IMR-90 (cell line): Measurements from ENCODE around the gene LYRM9. TPM values are rescaled to one million over a fixed set of nuclear protein-coding genes. Genes with fewer than 3 reads are reported as not detected.

Source experiments
- ATAC-seq: fragments of 200-7000 bp; cut with Tn5 transposase; 2 replicates; pipeline ENCODE4 v1.9.1; 2020; ENCODE audit warnings: low read depth, mild to moderate bottlenecking, moderate library complexity
- BruUV-seq: library from RNA; stranded (reverse); fragments of 400-500 nt; replicated peaks from 2 replicates; lab custom pipeline; 2021; lab: Mats Ljungman, UMichigan
- CTCF ChIA-PET: fragments of 300-600 bp; formaldehyde crosslinking; extraction: SDS; loops from one replicate; lab custom pipeline; 2021; ENCODE audit warnings: antibody characterized with exemption; lab: Yijun Ruan, JAX
- POLR2A ChIA-PET: fragments of 300-600 bp; sonication (Branson Sonifier 250); formaldehyde crosslinking; loops from one replicate; lab custom pipeline; 2022; ENCODE audit warnings: antibody characterized with exemption; ENCODE audit not compliant: unreplicated experiment; lab: Charles Lee
- DNase-seq: peaks from one replicate; pipeline ENCODE4 v3.0.0; 2013
- H2AFZ ChIP-seq: replicated peaks from 2 replicates; pipeline ENCODE3; 2013; ENCODE audit warnings: low read length, mild to moderate bottlenecking; ENCODE audit not compliant: poor library complexity
- H2AK5ac ChIP-seq: 2 replicates; pipeline ENCODE4 v1.6.1; 2013; ENCODE audit warnings: low read depth, low read length, inconsistent platforms
- H2AK9ac ChIP-seq: replicated peaks from 2 replicates; pipeline ENCODE3; 2013; ENCODE audit warnings: mild to moderate bottlenecking, low read depth, low read length, moderate library complexity; ENCODE audit not compliant: poor library complexity
- H2BK120ac ChIP-seq: 2 replicates; pipeline ENCODE4 v1.6.1; 2013; ENCODE audit warnings: low read depth, low read length, inconsistent platforms
- H2BK15ac ChIP-seq: 3 replicates; pipeline ENCODE4 v1.6.1; 2013; ENCODE audit warnings: low read depth, low read length, inconsistent platforms
- H2BK20ac ChIP-seq: 2 replicates; pipeline ENCODE4 v1.6.1; 2013; ENCODE audit warnings: low read depth, mild to moderate bottlenecking, inconsistent platforms, low read length, moderate library complexity
- H2BK5ac ChIP-seq: 2 replicates; pipeline ENCODE4 v1.6.1; 2013; ENCODE audit warnings: mild to moderate bottlenecking, low read depth, low read length, inconsistent platforms; ENCODE audit not compliant: poor library complexity, severe bottlenecking
- H3K14ac ChIP-seq: replicated peaks from 2 replicates; pipeline ENCODE4 v1.6.1; 2013; ENCODE audit warnings: low read depth, low read length, inconsistent platforms
- H3K18ac ChIP-seq: 2 replicates; pipeline ENCODE4 v1.6.1; 2013; ENCODE audit warnings: low read depth, low read length, control low read depth
- H3K23ac ChIP-seq: 2 replicates; pipeline ENCODE4 v1.6.1; 2013; ENCODE audit warnings: low read depth, low read length, inconsistent platforms
- H3K27ac ChIP-seq: 2 replicates; pipeline ENCODE4 v1.5.1; 2013; ENCODE audit warnings: mild to moderate bottlenecking, control low read depth, low read length; ENCODE audit not compliant: insufficient read depth
- H3K27me3 ChIP-seq: 2 replicates; pipeline ENCODE4 v1.6.1; 2013; ENCODE audit warnings: low read length; ENCODE audit not compliant: control insufficient read depth, insufficient read depth
- H3K36me3 ChIP-seq: 2 replicates; pipeline ENCODE4 v1.6.1; 2013; ENCODE audit warnings: low read length, mixed read lengths; ENCODE audit not compliant: control insufficient read depth, insufficient read depth
- H3K4ac ChIP-seq: 2 replicates; pipeline ENCODE4 v1.6.1; 2013; ENCODE audit warnings: low read depth, low read length, inconsistent platforms
- H3K4me1 ChIP-seq: 2 replicates; pipeline ENCODE4 v1.6.1; 2013; ENCODE audit warnings: low read length, mixed read lengths; ENCODE audit not compliant: control insufficient read depth, insufficient read depth
- H3K4me2 ChIP-seq: 2 replicates; pipeline ENCODE4 v1.6.1; 2013; ENCODE audit warnings: low read depth, mild to moderate bottlenecking, control low read depth, low read length, moderate library complexity
- H3K4me3 ChIP-seq: 2 replicates; pipeline ENCODE4 v1.5.1; 2013; ENCODE audit warnings: low read depth, mild to moderate bottlenecking, control low read depth, low read length, moderate library complexity; ENCODE audit not compliant: insufficient read depth
- H3K56ac ChIP-seq: 2 replicates; pipeline ENCODE4 v1.6.1; 2013; ENCODE audit warnings: low read length, inconsistent platforms; ENCODE audit not compliant: insufficient read depth; ENCODE audit errors: extremely low read depth
- H3K79me1 ChIP-seq, 2 experiments: 2 replicates each; pipeline ENCODE4 v1.6.1; 2013; ENCODE audit warnings: low read length in 2 of 2, inconsistent platforms in 1 of 2, low read depth in 1 of 2
- H3K9ac ChIP-seq: 2 replicates; pipeline ENCODE4 v1.6.1; 2013; ENCODE audit warnings: low read depth, low read length, control low read depth
- H3K9me1 ChIP-seq: 2 replicates; pipeline ENCODE4 v1.6.1; 2013; ENCODE audit warnings: low read length, inconsistent platforms; ENCODE audit not compliant: insufficient read depth
- H3K9me3 ChIP-seq: 2 replicates; pipeline ENCODE4 v1.6.1; 2013; ENCODE audit warnings: low read length; ENCODE audit not compliant: control insufficient read depth, insufficient read depth
- H4K20me1 ChIP-seq: 2 replicates; pipeline ENCODE4 v1.6.1; 2013; ENCODE audit warnings: low read length, inconsistent platforms; ENCODE audit not compliant: insufficient read depth
- H4K5ac ChIP-seq: 2 replicates; pipeline ENCODE4 v1.6.1; 2013; ENCODE audit warnings: mild to moderate bottlenecking, low read depth, low read length, control low read depth
- H4K8ac ChIP-seq, 2 experiments: 2 replicates each; pipeline ENCODE4 v1.6.1; 2013; ENCODE audit warnings: low read depth in 2 of 2, low read length in 2 of 2, control low read depth in 1 of 2, inconsistent platforms in 1 of 2
- H4K91ac ChIP-seq: 2 replicates; pipeline ENCODE4 v1.6.1; 2013; ENCODE audit warnings: low read depth, low read length, inconsistent platforms; ENCODE audit not compliant: insufficient read depth
- BHLHE40 ChIP-seq: fragments of 150-350 bp; IDR thresholded peaks from 2 replicates; pipeline ENCODE4 v1.6.1; 2016; ENCODE audit warnings: mild to moderate bottlenecking, low read depth, low read length
- CEBPB ChIP-seq: IDR thresholded peaks from 2 replicates; pipeline ENCODE4 v1.6.1; 2012; ENCODE audit warnings: low read depth, low read length, improper control_type of control experiment
- CHD1 ChIP-seq: IDR thresholded peaks from 2 replicates; pipeline ENCODE4 v1.6.1; 2012; ENCODE audit warnings: low read depth, low read length, improper control_type of control experiment
- CTCF ChIP-seq: conservative IDR thresholded peaks from 2 replicates; pipeline ENCODE4 v1.5.1; 2012; ENCODE audit warnings: mild to moderate bottlenecking, low read depth, low read length, improper control_type of control experiment
- ELK1 ChIP-seq: fragments of 150-350 bp; IDR thresholded peaks from 2 replicates; pipeline ENCODE4 v1.6.1; 2016; ENCODE audit warnings: low read depth, mild to moderate bottlenecking, low read length, moderate library complexity, borderline replicate concordance
- FOS ChIP-seq: fragments of 150-350 bp; IDR thresholded peaks from 2 replicates; pipeline ENCODE4 v1.6.1; 2016; ENCODE audit warnings: low read depth, low read length
- MAFK ChIP-seq: IDR thresholded peaks from 2 replicates; pipeline ENCODE4 v1.6.1; 2012; ENCODE audit warnings: low read depth, low read length, improper control_type of control experiment
- MAZ ChIP-seq: IDR thresholded peaks from 2 replicates; pipeline ENCODE4 v1.6.1; 2012; ENCODE audit warnings: low read depth, mild to moderate bottlenecking, low read length, improper control_type of control experiment, moderate library complexity, borderline replicate concordance
- MXI1 ChIP-seq: IDR thresholded peaks from 2 replicates; pipeline ENCODE4 v1.6.1; 2012; ENCODE audit warnings: low read depth, mild to moderate bottlenecking, low read length, moderate library complexity, borderline replicate concordance
- POLR2A ChIP-seq: IDR thresholded peaks from 2 replicates; pipeline ENCODE4 v1.6.1; 2012; ENCODE audit warnings: mild to moderate bottlenecking, low read depth, low read length
- RAD21 ChIP-seq: IDR thresholded peaks from 2 replicates; pipeline ENCODE4 v1.6.1; 2012; ENCODE audit warnings: low read length, improper control_type of control experiment
- RCOR1 ChIP-seq: IDR thresholded peaks from 2 replicates; pipeline ENCODE4 v1.6.1; 2012; ENCODE audit warnings: mild to moderate bottlenecking, low read length, improper control_type of control experiment; ENCODE audit not compliant: insufficient replicate concordance
- RFX5 ChIP-seq: IDR thresholded peaks from 2 replicates; pipeline ENCODE4 v1.8.0; 2012; ENCODE audit warnings: low read depth, mild to moderate bottlenecking, low read length, moderate library complexity
- SMC3 ChIP-seq: fragments of 150-350 bp; IDR thresholded peaks from 2 replicates; pipeline ENCODE4 v1.6.1; 2016; ENCODE audit warnings: low read depth, mild to moderate bottlenecking, antibody characterized with exemption, low read length, moderate library complexity
- USF2 ChIP-seq: fragments of 150-350 bp; IDR thresholded peaks from 2 replicates; pipeline ENCODE4 v1.6.1; 2017; ENCODE audit warnings: mild to moderate bottlenecking, antibody characterized with exemption, low read length, low read depth
- WGBS, 2 experiments: methylation state at CpG; one replicate each; pipeline versions ENCODE4 v1.1.5 to v1.1.7; 2013; ENCODE audit warnings: missing lambda C conversion rate in 2 of 2; ENCODE audit not compliant: insufficient read length in 1 of 2; ENCODE audit errors: extremely low coverage in 2 of 2; 5-methylcytosine and 5-hydroxymethylcytosine counted together
- dilution Hi-C: fragments of 300-500 bp; cut with HindIII; formaldehyde crosslinking; loops from one replicate; pipeline ENCODE4 v1.14.3; 2018; ENCODE audit warnings: low sequenced_read_pairs; ENCODE audit not compliant: unreplicated experiment
- in situ Hi-C: fragments of 300-500 bp; cut with MboI; formaldehyde crosslinking; loops from 3 replicates; pipeline ENCODE4 v1.14.3; 2019; ENCODE audit warnings: low sequenced_read_pairs, inconsistent platforms, mixed read lengths
- intact Hi-C: fragments of 100-400 bp; cut with micrococcal nuclease; formaldehyde crosslinking; loops from 2 replicates; pipeline ENCODE4 v1.10.0; 2022
- polyA plus RNA-seq, 3 experiments: library from polyadenylated mRNA; depleted of rRNA; stranded (reverse); fragments of >200 nt; gene quantifications; 2 replicates each; pipeline ENCODE4 v1.2.3, GENCODE V29; 2012; ENCODE audit warnings: low replicate concordance in 1 of 3
- total RNA-seq: library from RNA; depleted of rRNA; stranded (reverse); fragments of >200 nt; gene quantifications from 2 replicates; pipeline ENCODE4 v1.2.3, GENCODE V29; 2012

The LYRM9 gene
- total and polyA plus RNA-seq, 2 of the 4 experiments (the other 2 are of a cell fraction), result 3.2 to 4.8 TPM

- H4K91ac ChIP-seq, result no peak overlapping the region
- H3K4me2 ChIP-seq, result no peak overlapping the region
- no peak overlapping the region for H3K4me3 ChIP-seq
- no peak overlapping the region for H2AK5ac ChIP-seq
- ATAC-seq, result no peak
- H2BK15ac ChIP-seq, result no peak overlapping the region
- H3K9ac ChIP-seq, result no peak overlapping the region
- H2AFZ ChIP-seq, result peak overlapping the region; percentile 17
- no peak overlapping the region for H4K8ac ChIP-seq
- no peak for DNase-seq
- in situ Hi-C loops (no loop called here), intact Hi-C loops (no loop called here), dilution Hi-C loops (no loop called here)
- ChIA-PET POLR2A (no interaction called here), CTCF (no interaction called here)
- no peak overlapping the region for H3K23ac ChIP-seq
- H3K4me1 ChIP-seq, result no peaks in the 10 kb centered on the region
- WGBS, 2 experiments, result no CpG with 5 or more reads among the region's 6 CpGs
- H2BK20ac ChIP-seq, result no peak overlapping the region
- H3K4ac ChIP-seq, result no peak overlapping the region
- H2BK5ac ChIP-seq, result no peak overlapping the region
- H3K18ac ChIP-seq, result no peak overlapping the region
- no peak overlapping the region for H2BK120ac ChIP-seq
- no peak for TF ChIP-seq RFX5
- TF ChIP-seq BHLHE40, result no peak
- TF ChIP-seq USF2, result no peak
- TF ChIP-seq MAZ, result no peak
- TF ChIP-seq CEBPB, result no peak
- TF ChIP-seq ELK1, result no peak
- TF ChIP-seq RCOR1, result no peak
- no peak for TF ChIP-seq SMC3
- TF ChIP-seq RAD21, result no peak
- no peak for TF ChIP-seq POLR2A
- no peak for TF ChIP-seq CHD1
- TF ChIP-seq MXI1, result no peak
- TF ChIP-seq CTCF, result no peak
- no peak for TF ChIP-seq FOS
- TF ChIP-seq MAFK, result no peak
- no peak overlapping the region for H3K14ac ChIP-seq
- no peaks in the 10 kb centered on the region for H4K20me1 ChIP-seq
- no peak overlapping the region for H3K56ac ChIP-seq
- no peaks in the 10 kb centered on the region for H3K79me1 ChIP-seq
- H3K36me3 ChIP-seq, result no peaks in the 10 kb centered on the region
- H3K9me1 ChIP-seq, result no peaks in the 10 kb centered on the region
- H3K9me3 ChIP-seq, result no peaks in the 10 kb centered on the region
- peaks cover 18% of the 10 kb centered on the region for H3K27me3 ChIP-seq
- no TSS peak for BruUV-seq
- no peak overlapping the region for H2AK9ac ChIP-seq
- H3K27ac ChIP-seq, result no peak overlapping the region
- H4K5ac ChIP-seq, result no peak overlapping the region
Measured at GRCh38 chr17:27858621-27859305, 34.4 kb downstream of the LYRM9 start.
